ENCODE measurements around the gene MAP1LC3C. TPM values are rescaled to one million over a fixed set of nuclear protein-coding genes. Genes with fewer than 3 reads are reported as not detected.

MAP1LC3C gene
- total RNA-seq, 3 donors from 2014 or later = 7.2 to 10.8 (median 7.8) TPM

DNA sequence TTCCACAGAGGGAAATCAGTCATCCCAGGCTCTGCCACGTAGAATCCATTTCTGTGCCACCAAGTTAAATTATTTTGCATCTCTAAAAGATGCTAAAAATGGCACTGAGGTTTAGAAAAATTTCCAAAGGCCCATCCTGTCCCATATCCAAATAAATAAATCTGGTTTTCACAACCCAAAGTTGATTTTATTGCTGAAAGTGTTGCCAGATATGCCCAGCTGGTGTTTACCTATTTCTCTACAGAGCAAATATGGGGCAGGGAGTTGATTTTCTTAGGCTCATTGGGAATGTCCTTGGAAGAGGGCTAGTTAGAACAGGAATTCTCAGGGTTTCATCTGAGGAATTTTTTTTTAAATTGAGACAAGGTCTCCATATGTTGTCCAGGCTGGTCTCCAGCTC lies 19.0 kb downstream of the MAP1LC3C start:
- H3K9me3 ChIP-seq = no peaks in the 10 kb centered on the region
- no peak for DNase-seq (ENCODE audit: low spot score in 2 of 2)
- intact Hi-C loops (cut with DNase I; ENCODE audit: low total_unique reads) = no loop called here
- H3K36me3 ChIP-seq = no peaks in the 10 kb centered on the region
- H3K27ac ChIP-seq = no peak overlapping the region
- no peak overlapping the region for H3K4me3 ChIP-seq
- H3K27me3 ChIP-seq = no peaks in the 10 kb centered on the region
- H3K4me1 ChIP-seq = no peaks in the 10 kb centered on the region
- TF ChIP-seq POLR2A (IDR thresholded peaks at IDR 0.05) = no peak

DNA sequence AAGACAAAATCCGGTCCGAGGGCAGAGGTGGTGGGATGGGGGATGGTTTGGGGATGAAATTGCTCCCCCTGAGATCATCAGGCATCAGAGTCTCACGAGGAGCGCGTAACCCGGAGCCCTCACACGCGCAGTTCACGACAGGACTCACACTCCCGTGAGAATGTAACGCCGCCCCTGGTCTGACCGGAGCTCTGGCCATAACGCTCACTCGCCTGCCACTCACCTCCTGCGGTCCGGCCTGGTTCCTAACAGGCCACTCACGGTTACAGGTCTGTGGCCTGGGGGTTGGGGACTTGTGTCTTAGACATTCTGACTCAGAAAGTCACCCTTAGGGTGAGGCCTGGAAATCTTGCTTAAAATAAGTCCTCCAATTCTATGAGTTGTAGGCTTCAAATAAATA lies 19.8 kb downstream of the MAP1LC3C start:
- no peaks in the 10 kb centered on the region for H3K9me3 ChIP-seq
- no peak for DNase-seq (ENCODE audit: low spot score in 2 of 2)
- no peaks in the 10 kb centered on the region for H3K4me1 ChIP-seq
- H3K36me3 ChIP-seq = no peaks in the 10 kb centered on the region
- H3K27ac ChIP-seq = no peak overlapping the region
- H3K27me3 ChIP-seq = no peaks in the 10 kb centered on the region
- no peak overlapping the region for H3K4me3 ChIP-seq
- TF ChIP-seq, protein P1, sequence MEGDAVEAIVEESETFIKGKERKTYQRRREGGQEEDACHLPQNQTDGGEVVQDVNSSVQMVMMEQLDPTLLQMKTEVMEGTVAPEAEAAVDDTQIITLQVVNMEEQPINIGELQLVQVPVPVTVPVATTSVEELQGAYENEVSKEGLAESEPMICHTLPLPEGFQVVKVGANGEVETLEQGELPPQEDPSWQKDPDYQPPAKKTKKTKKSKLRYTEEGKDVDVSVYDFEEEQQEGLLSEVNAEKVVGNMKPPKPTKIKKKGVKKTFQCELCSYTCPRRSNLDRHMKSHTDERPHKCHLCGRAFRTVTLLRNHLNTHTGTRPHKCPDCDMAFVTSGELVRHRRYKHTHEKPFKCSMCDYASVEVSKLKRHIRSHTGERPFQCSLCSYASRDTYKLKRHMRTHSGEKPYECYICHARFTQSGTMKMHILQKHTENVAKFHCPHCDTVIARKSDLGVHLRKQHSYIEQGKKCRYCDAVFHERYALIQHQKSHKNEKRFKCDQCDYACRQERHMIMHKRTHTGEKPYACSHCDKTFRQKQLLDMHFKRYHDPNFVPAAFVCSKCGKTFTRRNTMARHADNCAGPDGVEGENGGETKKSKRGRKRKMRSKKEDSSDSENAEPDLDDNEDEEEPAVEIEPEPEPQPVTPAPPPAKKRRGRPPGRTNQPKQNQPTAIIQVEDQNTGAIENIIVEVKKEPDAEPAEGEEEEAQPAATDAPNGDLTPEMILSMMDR (IDR thresholded peaks at IDR 0.05) = no peak
- intact Hi-C loops (cut with DNase I; ENCODE audit: low total_unique reads) = no loop called here

- intact Hi-C loops (cut with DNase I; ENCODE audit: low total_unique reads) = no loop called here
- TF ChIP-seq, protein P1 (IDR thresholded peaks at IDR 0.05) = no peak
- TF ChIP-seq POLR2AphosphoS5 (IDR thresholded peaks at IDR 0.05) (no peak), POLR2A (IDR thresholded peaks at IDR 0.05) (no peak)
- Histone ChIP-seq H3K9me3 (no peaks in the 10 kb centered on the region), H3K4me1 (no peaks in the 10 kb centered on the region), H3K36me3 (no peaks in the 10 kb centered on the region), H3K27me3 (no peaks in the 10 kb centered on the region), H3K4me3 (no peak overlapping the region), H3K27ac (no peak overlapping the region)
- DNase-seq (ENCODE audit: low spot score in 2 of 2) = no peak
Measured at GRCh38 chr1:241976229-241976628, 22.7 kb downstream of the MAP1LC3C start.

DNA sequence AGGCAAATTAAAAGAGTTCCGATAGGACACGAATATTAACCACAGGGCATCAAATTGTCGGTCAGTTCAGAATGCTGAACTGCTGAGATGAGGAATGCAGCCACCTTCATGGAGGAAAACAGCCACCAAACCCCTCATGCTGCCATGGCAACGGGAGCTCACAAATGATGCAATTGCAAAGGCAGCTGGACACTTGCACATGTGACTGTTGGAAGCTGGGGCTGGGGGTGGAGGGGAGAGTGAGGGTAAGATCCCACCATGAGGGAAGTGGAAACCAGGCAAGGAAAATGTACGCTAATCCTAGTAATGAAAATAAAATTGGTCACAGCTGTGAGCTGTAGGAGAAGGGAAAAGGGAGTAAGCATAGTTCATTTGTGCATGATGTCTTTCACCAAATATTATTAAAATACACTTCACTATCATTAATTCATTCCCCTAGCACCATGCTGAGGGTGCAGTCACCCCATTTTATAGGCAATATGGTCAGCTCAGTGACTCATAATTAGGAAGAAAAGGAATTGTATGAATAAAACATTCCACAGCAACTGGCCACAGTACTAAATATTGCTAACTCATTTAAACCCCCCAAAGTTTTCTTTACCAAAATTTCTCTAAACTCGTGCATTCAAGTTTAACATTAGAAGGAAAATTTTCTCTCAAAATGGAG lies 26.1 kb downstream of the MAP1LC3C start:
- TF ChIP-seq POLR2A (IDR thresholded peaks at IDR 0.05) (no peak), POLR2AphosphoS5 (IDR thresholded peaks at IDR 0.05) (no peak)
- TF ChIP-seq, protein P1 (IDR thresholded peaks at IDR 0.05) = no peak
- intact Hi-C loops (cut with DNase I; ENCODE audit: low total_unique reads) = no loop called here
- H3K4me1 ChIP-seq = no peaks in the 10 kb centered on the region
- H3K9me3 ChIP-seq = no peaks in the 10 kb centered on the region
- no peak overlapping the region for H3K4me3 ChIP-seq
- DNase-seq (ENCODE audit: low spot score in 2 of 2) = no peak
- H3K27me3 ChIP-seq = no peaks in the 10 kb centered on the region
- H3K36me3 ChIP-seq = no peaks in the 10 kb centered on the region
- H3K27ac ChIP-seq = no peak overlapping the region

DNA sequence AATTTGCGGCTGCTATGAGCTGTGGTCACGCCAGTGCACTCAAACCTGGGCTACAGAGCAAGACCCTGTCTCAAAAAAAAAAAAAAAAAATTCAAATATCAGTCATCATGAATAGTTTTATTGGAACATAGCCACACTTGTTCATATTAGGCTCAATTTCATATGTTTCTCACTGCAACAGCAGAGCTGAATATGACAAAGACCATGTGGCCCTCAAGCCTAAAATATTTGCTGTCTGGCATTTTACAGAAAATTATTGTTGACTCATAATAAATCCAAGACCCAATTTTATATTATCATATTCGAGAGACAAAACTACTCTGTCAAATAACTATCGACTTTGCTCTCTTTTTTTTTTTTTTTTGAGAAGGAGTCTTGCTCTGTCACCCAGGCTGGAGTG lies 30.3 kb downstream of the MAP1LC3C start:
- intact Hi-C loops (cut with DNase I; ENCODE audit: low total_unique reads) = no loop called here
- Histone ChIP-seq H3K4me3 (no peak overlapping the region), H3K4me1 (no peaks in the 10 kb centered on the region), H3K9me3 (no peaks in the 10 kb centered on the region), H3K27me3 (no peaks in the 10 kb centered on the region), H3K27ac (no peak overlapping the region), H3K36me3 (no peaks in the 10 kb centered on the region)
- DNase-seq (ENCODE audit: low spot score in 2 of 2) = no peak
- no peak for TF ChIP-seq POLR2A (IDR thresholded peaks at IDR 0.05)

GRCh38 chr1:241964550-241965282 lies 34.2 kb downstream of the MAP1LC3C start:
- Histone ChIP-seq H3K27me3 (no peaks in the 10 kb centered on the region), H3K4me3 (no peak overlapping the region), H3K27ac (no peak overlapping the region), H3K9me3 (no peaks in the 10 kb centered on the region), H3K4me1 (no peaks in the 10 kb centered on the region), H3K36me3 (no peaks in the 10 kb centered on the region)
- no peak for DNase-seq (ENCODE audit: low spot score in 2 of 2)
- intact Hi-C loops (cut with DNase I; ENCODE audit: low total_unique reads) = no loop called here
- TF ChIP-seq POLR2A (IDR thresholded peaks at IDR 0.05) (no peak), POLR2AphosphoS5 (IDR thresholded peaks at IDR 0.05) (no peak)
- TF ChIP-seq, protein P1 (IDR thresholded peaks at IDR 0.05) = no peak

All from breast epithelium (tissue), 4 donors.